Measurements from ENCODE around the gene TMSB15B. TPM values are rescaled to one million over a fixed set of nuclear protein-coding genes. Genes with fewer than 3 reads are reported as not detected.
"Not testable (repeated sequence)": the region's sequence is repeated elsewhere in the genome, so short reads cannot be mapped to it uniquely, and the experiment has no call there.

TMSB15B gene
- 20.9 and 22.2 TPM in 2 replicates for total RNA-seq
- long read RNA-seq, partial matches to known transcripts: 0 of 5 reads
- long read RNA-seq, other reads (novel, unspliced or antisense): 1 of 5 reads

DNA sequence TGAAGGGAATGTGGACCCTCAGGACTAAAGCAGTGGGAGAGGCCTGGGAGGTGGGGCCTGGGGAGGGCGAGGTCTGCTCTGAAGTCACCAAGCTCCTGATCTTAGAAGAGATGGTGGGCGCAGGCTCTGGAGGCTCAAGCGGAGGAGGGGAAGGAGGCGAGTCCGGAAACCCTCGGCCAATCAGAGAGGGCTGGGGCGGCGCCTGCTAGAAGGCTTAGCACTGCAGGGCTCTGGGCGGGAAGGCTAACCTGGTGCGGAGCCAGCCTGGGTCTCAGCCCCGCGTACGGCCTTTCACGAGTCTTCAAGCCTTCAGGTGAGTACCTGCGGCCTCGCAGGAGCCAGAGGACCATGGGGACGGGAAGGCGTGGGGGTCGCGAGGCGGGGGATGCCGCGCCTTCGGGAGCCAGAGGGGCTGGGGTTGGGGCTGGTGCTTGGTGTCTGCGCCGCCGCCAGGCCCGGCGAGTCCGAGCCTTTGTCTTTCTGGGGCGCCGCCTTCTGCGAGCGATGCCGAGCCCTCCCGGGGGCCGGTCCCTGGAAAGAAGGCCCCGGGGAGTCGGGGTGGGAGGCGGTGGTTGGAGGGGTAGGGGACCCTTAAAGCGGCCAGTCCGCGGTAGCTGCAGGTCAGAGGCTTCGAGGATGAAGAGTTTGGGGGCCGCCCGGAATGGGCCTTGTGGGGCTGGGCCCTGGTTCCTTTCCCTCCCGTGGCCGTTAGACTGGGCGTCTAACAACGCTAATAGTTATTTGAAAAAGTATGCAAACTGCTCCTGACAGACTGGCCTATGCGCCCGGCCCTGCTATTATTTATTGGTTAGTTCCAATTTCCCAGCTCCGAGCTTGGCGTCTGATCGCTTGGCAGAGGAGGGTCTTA is at the start of gene TMSB15B:
Gene TMSB15B, plus strand, starts transcription at position 217 of the 868 bp plus-strand sequence.
- not testable (repeated sequence) for H3K4me1 Mint-ChIP-seq (ENCODE audit: low read depth); H3K27ac Mint-ChIP-seq; H3K9me3 Mint-ChIP-seq (ENCODE audit: low read depth); DNase-seq (ENCODE audit: low spot score, unreplicated experiment); H3K27me3 Mint-ChIP-seq; H3K36me3 Mint-ChIP-seq (ENCODE audit: insufficient read depth); H3K4me3 Mint-ChIP-seq (ENCODE audit: low read depth)

DNA sequence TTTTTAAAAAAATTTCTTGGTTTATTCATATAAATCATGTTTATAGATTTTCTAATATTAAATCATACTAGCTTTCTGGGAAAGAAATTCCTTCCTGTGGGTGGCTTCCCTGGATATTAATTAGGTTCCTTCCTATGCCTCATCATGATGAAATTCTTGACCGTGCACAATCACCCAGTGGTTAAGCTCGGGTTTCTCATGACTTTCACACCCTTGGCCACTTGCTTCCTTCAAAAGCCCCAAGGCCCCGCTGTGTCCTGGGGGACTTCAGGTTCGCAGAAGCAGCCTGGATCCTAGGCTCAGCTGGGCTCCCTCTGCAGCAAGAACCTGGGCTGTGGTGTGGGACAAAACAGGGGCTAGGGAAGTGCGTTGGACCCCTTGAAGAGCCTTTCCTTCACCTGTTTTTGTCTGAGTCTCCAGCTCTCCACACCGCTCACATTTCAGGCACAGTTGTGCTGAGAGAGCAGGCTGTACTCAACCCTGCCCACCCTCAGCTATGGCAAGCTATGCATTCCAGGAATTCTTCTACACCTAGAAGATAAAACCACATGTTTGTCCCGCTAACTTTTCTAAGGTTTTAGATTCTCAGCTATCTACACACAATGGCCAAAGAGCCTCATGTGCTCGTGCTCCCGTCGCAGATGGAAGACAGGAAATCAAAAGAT is 48.9 kb upstream of the TMSB15B start:
- Mint-ChIP-seq H3K27ac (no peak overlapping the region), H3K27me3 (no peaks in the 10 kb centered on the region), H3K4me3 (ENCODE audit: low read depth) (no peak overlapping the region), H3K4me1 (ENCODE audit: low read depth) (peaks cover 6% of the 10 kb centered on the region), H3K36me3 (ENCODE audit: insufficient read depth) (peaks cover 7% of the 10 kb centered on the region), H3K9me3 (ENCODE audit: low read depth) (peaks cover 26% of the 10 kb centered on the region)
- DNase-seq (ENCODE audit: low spot score, unreplicated experiment): no peak
- TF ChIP-seq, protein P1, sequence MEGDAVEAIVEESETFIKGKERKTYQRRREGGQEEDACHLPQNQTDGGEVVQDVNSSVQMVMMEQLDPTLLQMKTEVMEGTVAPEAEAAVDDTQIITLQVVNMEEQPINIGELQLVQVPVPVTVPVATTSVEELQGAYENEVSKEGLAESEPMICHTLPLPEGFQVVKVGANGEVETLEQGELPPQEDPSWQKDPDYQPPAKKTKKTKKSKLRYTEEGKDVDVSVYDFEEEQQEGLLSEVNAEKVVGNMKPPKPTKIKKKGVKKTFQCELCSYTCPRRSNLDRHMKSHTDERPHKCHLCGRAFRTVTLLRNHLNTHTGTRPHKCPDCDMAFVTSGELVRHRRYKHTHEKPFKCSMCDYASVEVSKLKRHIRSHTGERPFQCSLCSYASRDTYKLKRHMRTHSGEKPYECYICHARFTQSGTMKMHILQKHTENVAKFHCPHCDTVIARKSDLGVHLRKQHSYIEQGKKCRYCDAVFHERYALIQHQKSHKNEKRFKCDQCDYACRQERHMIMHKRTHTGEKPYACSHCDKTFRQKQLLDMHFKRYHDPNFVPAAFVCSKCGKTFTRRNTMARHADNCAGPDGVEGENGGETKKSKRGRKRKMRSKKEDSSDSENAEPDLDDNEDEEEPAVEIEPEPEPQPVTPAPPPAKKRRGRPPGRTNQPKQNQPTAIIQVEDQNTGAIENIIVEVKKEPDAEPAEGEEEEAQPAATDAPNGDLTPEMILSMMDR (IDR thresholded peaks at IDR 0.05; ENCODE audit: unreplicated experiment): no peak

DNA sequence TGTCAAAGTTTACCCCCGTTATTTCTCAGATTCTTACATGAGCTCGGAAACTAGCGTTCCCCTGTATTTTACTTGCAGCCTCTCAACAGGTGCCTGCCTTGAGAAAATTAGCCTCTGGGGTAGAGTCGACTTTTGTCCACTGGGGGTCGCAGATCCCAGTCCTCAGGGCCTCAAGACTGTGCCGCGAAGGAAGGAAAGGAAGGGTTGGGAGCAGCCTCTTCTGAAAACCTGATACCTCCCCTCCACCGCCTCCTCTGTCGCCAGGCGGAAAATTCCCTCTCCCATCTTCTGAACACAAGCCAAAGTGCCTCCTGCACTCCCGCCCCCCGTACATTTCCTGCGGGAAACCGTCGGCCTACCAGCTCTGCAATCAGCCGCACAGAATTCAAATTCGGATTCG is 44.4 kb upstream of the TMSB15B start:
- H3K27ac Mint-ChIP-seq: peak overlapping the region; percentile 97
- peak overlapping the region; percentile 79 for H3K4me3 Mint-ChIP-seq (ENCODE audit: low read depth)
- H3K36me3 Mint-ChIP-seq (ENCODE audit: insufficient read depth): peaks cover 5% of the 10 kb centered on the region
- peak; percentile 44 for DNase-seq (ENCODE audit: low spot score, unreplicated experiment)
- TF ChIP-seq, protein P1 (IDR thresholded peaks at IDR 0.05; ENCODE audit: unreplicated experiment): peak; percentile 63
- H3K27me3 Mint-ChIP-seq: peaks cover 3% of the 10 kb centered on the region
- H3K4me1 Mint-ChIP-seq (ENCODE audit: low read depth): peaks cover 6% of the 10 kb centered on the region
- peaks cover 14% of the 10 kb centered on the region for H3K9me3 Mint-ChIP-seq (ENCODE audit: low read depth)

DNA sequence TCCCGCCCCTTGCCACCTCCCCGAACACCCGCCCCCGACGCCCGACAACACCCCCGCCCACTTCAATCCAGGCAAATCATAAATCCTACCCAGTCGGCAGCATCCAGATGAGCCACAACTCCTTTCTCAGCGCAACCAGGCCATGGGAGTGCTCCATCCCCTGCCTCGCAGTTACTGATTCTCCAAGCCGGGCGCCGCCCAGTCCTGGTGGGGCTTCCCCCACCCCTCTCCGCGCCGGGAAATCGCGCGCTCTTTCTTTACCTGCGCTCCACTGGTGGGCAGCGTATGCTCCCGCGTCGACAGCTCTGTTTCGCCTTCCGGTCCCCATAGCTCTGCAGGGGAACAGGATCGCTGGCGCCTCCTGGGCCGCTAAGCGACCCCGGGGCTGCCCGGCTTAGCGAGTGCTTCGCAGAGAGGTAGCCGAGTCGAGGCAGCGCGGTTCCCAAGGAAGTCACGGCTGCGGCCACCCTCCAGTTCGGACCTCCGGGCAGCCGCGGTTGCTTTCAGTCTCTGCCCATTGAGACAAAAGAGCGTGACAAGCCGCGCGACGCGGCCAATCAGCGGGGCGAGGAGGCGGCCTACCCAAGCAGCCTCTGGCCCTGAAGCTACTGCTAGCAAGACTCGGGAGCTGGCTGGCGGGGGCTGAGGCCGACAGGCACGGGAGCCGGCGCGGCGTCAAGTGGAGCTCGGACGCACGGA is 43.7 kb upstream of the TMSB15B start:
- peaks cover 4% of the 10 kb centered on the region for H3K4me1 Mint-ChIP-seq (ENCODE audit: low read depth)
- H3K27ac Mint-ChIP-seq: peak overlapping the region; percentile 97
- TF ChIP-seq, protein P1 (IDR thresholded peaks at IDR 0.05; ENCODE audit: unreplicated experiment): no peak
- peak; percentile 20 for DNase-seq (ENCODE audit: low spot score, unreplicated experiment)
- peaks cover 3% of the 10 kb centered on the region for H3K36me3 Mint-ChIP-seq (ENCODE audit: insufficient read depth)
- H3K27me3 Mint-ChIP-seq: peaks cover 3% of the 10 kb centered on the region
- peak overlapping the region; percentile 79 for H3K4me3 Mint-ChIP-seq (ENCODE audit: low read depth)
- peaks cover 8% of the 10 kb centered on the region for H3K9me3 Mint-ChIP-seq (ENCODE audit: low read depth)

DNA sequence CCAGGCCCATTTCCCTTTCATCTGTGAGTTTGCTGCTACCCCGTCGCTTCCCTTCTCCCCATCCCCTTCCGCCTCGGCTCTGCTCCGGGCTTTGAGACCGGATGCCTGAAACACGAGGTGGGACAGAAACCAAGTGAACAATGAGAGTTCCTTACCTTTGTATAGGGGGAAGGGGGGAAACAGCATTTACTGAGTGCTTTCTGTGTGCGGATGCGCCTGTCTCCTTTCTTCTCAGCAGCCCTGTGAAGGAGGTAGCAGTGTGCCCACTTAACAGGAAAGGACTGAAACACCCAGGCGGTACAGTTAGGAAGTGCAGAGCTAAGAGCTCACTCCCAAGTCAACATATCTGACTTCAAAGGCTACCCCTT is 43.2 kb upstream of the TMSB15B start:
- peak overlapping the region; percentile 97 for H3K27ac Mint-ChIP-seq

DNA sequence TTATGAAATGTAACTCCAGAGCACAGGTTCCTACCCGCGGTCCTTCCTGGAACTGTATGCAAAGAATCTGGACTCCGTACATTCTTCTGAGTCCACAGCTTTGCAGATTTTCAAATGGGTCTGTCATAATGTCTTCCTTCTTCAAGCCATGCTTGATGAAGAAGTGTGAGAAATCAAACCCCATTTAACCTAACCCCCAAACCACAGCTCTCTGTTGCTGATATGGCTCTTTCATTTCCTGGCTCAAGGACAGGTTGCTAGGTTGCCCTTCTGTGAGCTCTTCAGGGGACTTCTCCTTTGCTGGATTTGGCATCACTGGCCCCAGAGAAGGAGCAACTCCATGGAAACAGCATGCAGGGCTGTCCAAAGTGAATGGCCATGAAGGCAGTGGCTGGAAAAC is 41.9 kb upstream of the TMSB15B start:
- H3K4me1 Mint-ChIP-seq (ENCODE audit: low read depth); DNase-seq (ENCODE audit: low spot score, unreplicated experiment); H3K27ac Mint-ChIP-seq; H3K36me3 Mint-ChIP-seq (ENCODE audit: insufficient read depth); H3K4me3 Mint-ChIP-seq (ENCODE audit: low read depth); H3K27me3 Mint-ChIP-seq: not testable (repeated sequence)
- peaks cover 10% of the 10 kb centered on the region for H3K9me3 Mint-ChIP-seq (ENCODE audit: low read depth)

More for the DNA sequence above, 43.2 kb upstream of the TMSB15B start:
- Mint-ChIP-seq H3K27me3 (peaks cover 3% of the 10 kb centered on the region), H3K36me3 (ENCODE audit: insufficient read depth) (peaks cover 2% of the 10 kb centered on the region), H3K4me1 (ENCODE audit: low read depth) (peaks cover 2% of the 10 kb centered on the region), H3K9me3 (ENCODE audit: low read depth) (peaks cover 8% of the 10 kb centered on the region), H3K4me3 (ENCODE audit: low read depth) (peak overlapping the region; percentile 79)
- no peak for DNase-seq (ENCODE audit: low spot score, unreplicated experiment)
- TF ChIP-seq, protein P1 (IDR thresholded peaks at IDR 0.05; ENCODE audit: unreplicated experiment): peak; percentile 35

Measured in progenitor cell of endocrine pancreas (in vitro differentiated cells).